HEK293 (cell line): ENCODE data around the gene BAZ2B.

Experiments
- CTCF ChIA-PET: fragments of 350-600 bp; formaldehyde crosslinking; extraction: SDS; loops from one replicate; lab custom pipeline; 2021; ENCODE audit warnings: antibody characterized with exemption; lab: Yijun Ruan, JAX
- POLR2A ChIA-PET: fragments of 300-600 bp; formaldehyde crosslinking; extraction: SDS; loops from one replicate; lab custom pipeline; 2020; ENCODE audit warnings: antibody characterized with exemption, inconsistent platforms; lab: Yijun Ruan, JAX
- H3K27ac ChIP-seq: fragments of 200-500 bp; sonication (Bioruptor generic); 2 replicates; pipeline ENCODE4 v1.5.1; 2014; ENCODE audit warnings: low read depth, low read length, control low read depth, inconsistent platforms; ENCODE audit errors: extremely low read depth
- H3K36me3 ChIP-seq, 2 experiments: fragments of 200-500 bp in 1 of 2; sonication (Bioruptor generic) in 1 of 2; 1 replicate in 1 of 2; 2 replicates in 1 of 2; pipeline ENCODE4 v1.5.1; 2014 to 2017; ENCODE audit warnings: inconsistent platforms in 2 of 2, low read length in 2 of 2; ENCODE audit not compliant: control insufficient read depth in 2 of 2, insufficient read depth in 1 of 2
- H3K4me1 ChIP-seq: fragments of 200-500 bp; sonication (Bioruptor generic); 2 replicates; pipeline ENCODE4 v1.5.1; 2014; ENCODE audit warnings: mild to moderate bottlenecking, low read length, inconsistent platforms; ENCODE audit not compliant: control insufficient read depth, insufficient read depth
- H3K4me3 ChIP-seq: 2 replicates; pipeline ENCODE4 v1.5.1; 2011; ENCODE audit warnings: low read depth, mild to moderate bottlenecking, control low read depth, low read length, moderate library complexity
- H3K9me3 ChIP-seq: fragments of 200-500 bp; sonication (Bioruptor generic); 2 replicates; pipeline ENCODE4 v1.5.1; 2014; ENCODE audit warnings: low read depth, low read length, inconsistent platforms; ENCODE audit not compliant: control insufficient read depth, insufficient read depth
- KLF1 ChIP-seq: fragments of 450-650 bp; formaldehyde crosslinking; IDR thresholded peaks from 2 replicates; pipeline ENCODE4 v1.5.1; 2016; ENCODE audit warnings: missing biosample characterization, missing genetic modification characterization
- KLF7 ChIP-seq: fragments of 450-650 bp; formaldehyde crosslinking; IDR thresholded peaks from 2 replicates; pipeline ENCODE4 v1.5.1; 2016; ENCODE audit warnings: missing biosample characterization, missing genetic modification characterization, borderline replicate concordance
- KLF9 ChIP-seq: fragments of 450-650 bp; formaldehyde crosslinking; IDR thresholded peaks from 2 replicates; pipeline ENCODE4 v1.5.1; 2016; ENCODE audit warnings: missing biosample characterization, missing genetic modification characterization, low read depth
- MZF1 ChIP-seq: fragments of 450-650 bp; formaldehyde crosslinking; IDR thresholded peaks from 2 replicates; pipeline ENCODE4 v1.5.1; 2017; ENCODE audit warnings: missing biosample characterization, missing genetic modification characterization, borderline replicate concordance
- PBX3 ChIP-seq: sonication (generic); formaldehyde crosslinking; IDR thresholded peaks from 2 replicates; pipeline ENCODE4 v1.8.1; 2022; ENCODE audit warnings: mild to moderate bottlenecking, moderate library complexity, missing genetic modification reagents
- PRDM1 ChIP-seq: fragments of 450-650 bp; formaldehyde crosslinking; IDR thresholded peaks from 2 replicates; pipeline ENCODE4; 2016; ENCODE audit warnings: missing biosample characterization, missing genetic modification characterization
- TSHZ1 ChIP-seq: fragments of 450-650 bp; formaldehyde crosslinking; IDR thresholded peaks from 2 replicates; pipeline ENCODE4 v1.5.1; 2016; ENCODE audit warnings: missing biosample characterization, missing genetic modification characterization, borderline replicate concordance
- WT1 ChIP-seq: fragments of 450-650 bp; formaldehyde crosslinking; IDR thresholded peaks from 2 replicates; pipeline ENCODE4 v1.5.1; 2016; ENCODE audit warnings: missing biosample characterization, missing genetic modification characterization
- YY1 ChIP-seq: fragments of 450-650 bp; formaldehyde crosslinking; IDR thresholded peaks from 2 replicates; pipeline ENCODE4 v1.5.1; 2018; ENCODE audit warnings: missing biosample characterization, missing genetic modification characterization
- ZBTB48 ChIP-seq: fragments of 450-650 bp; formaldehyde crosslinking; IDR thresholded peaks from 2 replicates; pipeline ENCODE4 v1.5.1; 2016; ENCODE audit warnings: missing biosample characterization, missing genetic modification characterization
- ZIC2 ChIP-seq: fragments of 450-650 bp; formaldehyde crosslinking; IDR thresholded peaks from 2 replicates; pipeline ENCODE4 v1.5.1; 2016; ENCODE audit warnings: missing biosample characterization, missing genetic modification characterization
- ZNF10 ChIP-seq: fragments of 450-650 bp; formaldehyde crosslinking; IDR thresholded peaks from 2 replicates; pipeline ENCODE4 v1.5.1; 2017; ENCODE audit warnings: missing biosample characterization, missing genetic modification characterization
- ZNF146 ChIP-seq: fragments of 450-650 bp; formaldehyde crosslinking; IDR thresholded peaks from 2 replicates; pipeline ENCODE4 v1.5.1; 2016; ENCODE audit warnings: missing biosample characterization, missing genetic modification characterization
- ZNF169 ChIP-seq: fragments of 450-650 bp; formaldehyde crosslinking; IDR thresholded peaks from 2 replicates; pipeline ENCODE4 v1.5.1; 2016; ENCODE audit warnings: missing biosample characterization, missing genetic modification characterization
- ZNF214 ChIP-seq: fragments of 450-650 bp; formaldehyde crosslinking; IDR thresholded peaks from 2 replicates; pipeline ENCODE4 v1.5.1; 2017; ENCODE audit warnings: missing biosample characterization, mild to moderate bottlenecking, missing genetic modification characterization, borderline replicate concordance
- ZNF280C ChIP-seq: fragments of 450-650 bp; formaldehyde crosslinking; IDR thresholded peaks from 2 replicates; pipeline ENCODE4 v1.5.1; 2016; ENCODE audit warnings: missing biosample characterization, missing genetic modification characterization
- ZNF37A ChIP-seq: fragments of 450-650 bp; IDR thresholded peaks from 2 replicates; pipeline ENCODE4 v1.5.1; 2018; ENCODE audit warnings: missing biosample characterization, missing genetic modification characterization
- ZNF404 ChIP-seq: fragments of 450-650 bp; formaldehyde crosslinking; IDR thresholded peaks from 2 replicates; pipeline ENCODE4 v1.5.1; 2017; ENCODE audit warnings: missing biosample characterization, missing genetic modification characterization
- ZNF426 ChIP-seq: fragments of 450-650 bp; formaldehyde crosslinking; IDR thresholded peaks from 2 replicates; pipeline ENCODE4 v1.5.1; 2017; ENCODE audit warnings: missing biosample characterization, missing genetic modification characterization, mild to moderate bottlenecking, inconsistent platforms, moderate library complexity
- ZNF473 ChIP-seq: fragments of 450-650 bp; formaldehyde crosslinking; IDR thresholded peaks from 2 replicates; pipeline ENCODE4 v1.5.1; 2017; ENCODE audit warnings: missing biosample characterization, missing genetic modification characterization
- ZNF521 ChIP-seq: fragments of 450-650 bp; formaldehyde crosslinking; IDR thresholded peaks from 2 replicates; pipeline ENCODE4 v1.5.1; 2017; ENCODE audit warnings: missing biosample characterization, mild to moderate bottlenecking, missing genetic modification characterization
- ZNF558 ChIP-seq: fragments of 450-650 bp; formaldehyde crosslinking; IDR thresholded peaks from 2 replicates; pipeline ENCODE4 v1.5.1; 2016; ENCODE audit warnings: missing biosample characterization, missing genetic modification characterization
- ZNF571 ChIP-seq: fragments of 450-650 bp; formaldehyde crosslinking; IDR thresholded peaks from 2 replicates; pipeline ENCODE4 v1.5.0; 2017; ENCODE audit warnings: missing biosample characterization, missing genetic modification characterization
- ZNF580 ChIP-seq: fragments of 450-650 bp; formaldehyde crosslinking; IDR thresholded peaks from 2 replicates; pipeline ENCODE4 v1.5.1; 2016; ENCODE audit warnings: missing biosample characterization, missing genetic modification characterization
- ZNF654 ChIP-seq: fragments of 450-650 bp; formaldehyde crosslinking; IDR thresholded peaks from 2 replicates; pipeline ENCODE4 v1.5.1; 2016; ENCODE audit warnings: low read depth, missing biosample characterization, missing genetic modification characterization
- ZNF660 ChIP-seq: fragments of 450-650 bp; IDR thresholded peaks from 2 replicates; pipeline ENCODE4 v1.5.1; 2018; ENCODE audit warnings: missing biosample characterization, mild to moderate bottlenecking, missing genetic modification characterization
- ZNF76 ChIP-seq: fragments of 450-650 bp; formaldehyde crosslinking; IDR thresholded peaks from 2 replicates; pipeline ENCODE4; 2016; ENCODE audit warnings: low read depth, missing biosample characterization, missing genetic modification characterization, borderline replicate concordance
- ZSCAN16 ChIP-seq: fragments of 450-650 bp; formaldehyde crosslinking; IDR thresholded peaks from 2 replicates; pipeline ENCODE4 v1.5.1; 2016; ENCODE audit warnings: missing biosample characterization, missing genetic modification characterization

Gene BAZ2B

GRCh38 chr2:159489476-159489875 lies 126.9 kb downstream of the BAZ2B start:
- POLR2A ChIA-PET, result no interaction called here
- H3K4me3 ChIP-seq, result no peak overlapping the region
- H3K4me1 ChIP-seq, result no peaks in the 10 kb centered on the region
- TF ChIP-seq ZNF473 (no peak), ZSCAN16 (tag by site-specific recombination) (no peak), MZF1 (tag by site-specific recombination) (no peak), ZNF558 (tag by site-specific recombination) (no peak), ZIC2 (tag by site-specific recombination) (no peak), PRDM1 (tag by site-specific recombination) (no peak), ZBTB48 (tag by site-specific recombination) (no peak), PBX3 (CRISPR knock-in tag) (no peak), ZNF426 (tag by site-specific recombination) (no peak), KLF1 (no peak), ZNF146 (no peak), WT1 (no peak), ZNF76 (tag by site-specific recombination) (no peak), ZNF654 (tag by site-specific recombination) (no peak), ZNF521 (tag by site-specific recombination) (no peak)
- CTCF ChIA-PET, result no interaction called here
- H3K9me3 ChIP-seq, result no peaks in the 10 kb centered on the region
- H3K36me3 ChIP-seq, result no peaks in the 10 kb centered on the region
- H3K27ac ChIP-seq, result no peak overlapping the region

GRCh38 chr2:159484532-159484931 lies 131.8 kb downstream of the BAZ2B start:
- H3K36me3 ChIP-seq, result no peaks in the 10 kb centered on the region
- H3K4me3 ChIP-seq, result no peak overlapping the region
- POLR2A ChIA-PET, result no interaction called here
- no peak overlapping the region for H3K27ac ChIP-seq
- H3K9me3 ChIP-seq, result no peaks in the 10 kb centered on the region
- no peak for TF ChIP-seq KLF9 (tag by site-specific recombination)
- TF ChIP-seq YY1 (tag by site-specific recombination), result no peak
- no peak for TF ChIP-seq ZNF214 (tag by site-specific recombination)
- no peak for TF ChIP-seq KLF7
- TF ChIP-seq ZNF37A (tag by site-specific recombination), result no peak
- no peak for TF ChIP-seq ZNF404 (tag by site-specific recombination)
- TF ChIP-seq ZNF280C (tag by site-specific recombination), result no peak
- CTCF ChIA-PET, result no interaction called here
- no peaks in the 10 kb centered on the region for H3K4me1 ChIP-seq

- no peak overlapping the region for H3K27ac ChIP-seq
- ChIA-PET CTCF (no interaction called here), POLR2A (no interaction called here)
- H3K4me1 ChIP-seq, result no peaks in the 10 kb centered on the region
- H3K36me3 ChIP-seq, result peaks cover 4 to 6% of the 10 kb centered on the region in 2 experiments; a peak in 2 of 3 replicates
- H3K4me3 ChIP-seq, result no peak overlapping the region
- H3K9me3 ChIP-seq, result no peaks in the 10 kb centered on the region
- TF ChIP-seq ZNF10 (tag by site-specific recombination) (no peak), ZNF660 (tag by site-specific recombination) (no peak), TSHZ1 (no peak), ZNF169 (tag by site-specific recombination) (no peak), ZNF571 (tag by site-specific recombination) (no peak), ZNF580 (no peak)
These were observed 140.0 kb downstream of the BAZ2B start for GRCh38 chr2:159476329-159476728.
